GM23338 (cell line): ENCODE data around the gene CELSR1. TPM values are rescaled to one million over a fixed set of nuclear protein-coding genes. Genes with fewer than 3 reads are reported as not detected.
A peak's percentile ranks its signal among the peaks of the same experiment; 100 is the strongest.

Source experiments
- ATAC-seq: fragments of 200-7000 bp; cut with Tn5 transposase; 3 replicates; pipeline ENCODE4 v1.9.1; 2020
- DNase-seq: peaks from one replicate; pipeline ENCODE4 v3.0.0-alpha.2; 2015; ENCODE audit warnings: low spot score
- H2AFZ ChIP-seq: fragments of 200-600 bp; sonication (generic); 2 replicates; pipeline ENCODE4 v1.8.0; 2016; ENCODE audit warnings: antibody characterized with exemption, mild to moderate bottlenecking, moderate library complexity
- H3F3A ChIP-seq: fragments of 200-600 bp; sonication (generic); replicated peaks from 2 replicates; pipeline ENCODE4 v1.8.0; 2017; ENCODE audit warnings: antibody characterized with exemption, mixed run types, low read depth
- H3K27ac ChIP-seq: fragments of 200-600 bp; sonication (generic); 2 replicates; pipeline ENCODE4 v1.6.1; 2016; ENCODE audit warnings: low read depth
- H3K27me3 ChIP-seq: fragments of 200-600 bp; sonication (generic); 2 replicates; pipeline ENCODE4 v1.8.0; 2016; ENCODE audit warnings: mild to moderate bottlenecking, mixed run types, moderate library complexity; ENCODE audit not compliant: insufficient read depth
- H3K36me3 ChIP-seq: fragments of 200-600 bp; sonication (generic); 2 replicates; pipeline ENCODE4 v1.8.0; 2016; ENCODE audit warnings: mild to moderate bottlenecking; ENCODE audit not compliant: insufficient read depth
- H3K4me1 ChIP-seq: fragments of 200-600 bp; sonication (generic); 2 replicates; pipeline ENCODE4 v1.8.0; 2016; ENCODE audit warnings: mild to moderate bottlenecking, moderate library complexity; ENCODE audit not compliant: insufficient read depth
- H3K4me2 ChIP-seq: fragments of 200-600 bp; sonication (generic); 2 replicates; pipeline ENCODE4 v1.7.1; 2017; ENCODE audit warnings: mixed run types
- H3K4me3 ChIP-seq: fragments of 200-600 bp; sonication (generic); 2 replicates; pipeline ENCODE4 v1.6.1; 2016; ENCODE audit warnings: mixed run types
- H3K79me2 ChIP-seq: fragments of 200-600 bp; sonication (generic); replicated peaks from 2 replicates; pipeline ENCODE4 v1.8.0; 2017; ENCODE audit warnings: mild to moderate bottlenecking; ENCODE audit not compliant: insufficient read depth
- H3K9me2 ChIP-seq: fragments of 200-600 bp; sonication (generic); 2 replicates; pipeline ENCODE4 v1.8.0; 2017; ENCODE audit not compliant: insufficient read depth
- H4K20me1 ChIP-seq: fragments of 200-600 bp; sonication (generic); replicated peaks from 2 replicates; pipeline ENCODE4 v1.8.0; 2017; ENCODE audit warnings: mild to moderate bottlenecking; ENCODE audit not compliant: insufficient read depth
- H3K27ac Mint-ChIP-seq: 2 replicates; pipeline ENCODE4 v1.8.0; 2020; ENCODE audit warnings: inconsistent platforms, mild to moderate bottlenecking, moderate library complexity, mixed read lengths
- H3K27me3 Mint-ChIP-seq: 3 replicates; pipeline ENCODE4 v1.8.0; 2022; ENCODE audit warnings: low read depth, mild to moderate bottlenecking, moderate library complexity, mixed read lengths, inconsistent platforms; ENCODE audit not compliant: insufficient read depth, poor library complexity
- H3K36me3 Mint-ChIP-seq: 3 replicates; pipeline ENCODE4 v1.8.0; 2021; ENCODE audit warnings: low read depth, mild to moderate bottlenecking, inconsistent platforms, moderate library complexity, mixed read lengths
- H3K4me1 Mint-ChIP-seq: 3 replicates; pipeline ENCODE4 v1.8.0; 2020; ENCODE audit warnings: mild to moderate bottlenecking, inconsistent platforms, mixed read lengths
- H3K4me3 Mint-ChIP-seq: 3 replicates; pipeline ENCODE4 v1.8.0; 2021; ENCODE audit warnings: moderate library complexity, mild to moderate bottlenecking, inconsistent platforms, mixed read lengths
- H3K9me3 Mint-ChIP-seq: 3 replicates; pipeline ENCODE4 v1.8.0; 2020; ENCODE audit warnings: moderate library complexity, mild to moderate bottlenecking, inconsistent platforms, mixed read lengths
- CREB1 ChIP-seq: fragments of 250-450 bp; sonication (Bioruptor Pico); IDR thresholded peaks from 2 replicates; pipeline ENCODE4 v1.5.0; 2020; ENCODE audit warnings: low read depth, mild to moderate bottlenecking, moderate library complexity
- ETS1 ChIP-seq: IDR thresholded peaks from 2 replicates; pipeline ENCODE4 v1.6.1; 2016; ENCODE audit warnings: antibody characterized with exemption
- EZH2 ChIP-seq: fragments of 200-600 bp; sonication (generic); IDR thresholded peaks from one replicate; pipeline ENCODE4 v1.8.0; 2017; ENCODE audit warnings: antibody characterized with exemption, mild to moderate bottlenecking, low read depth; ENCODE audit not compliant: unreplicated experiment
- EZH2phosphoT487 ChIP-seq: fragments of 200-600 bp; sonication (generic); IDR thresholded peaks from one replicate; pipeline ENCODE4 v1.8.1; 2018; ENCODE audit warnings: antibody characterized with exemption; ENCODE audit not compliant: unreplicated experiment
- JUNB ChIP-seq: IDR thresholded peaks from one replicate; pipeline ENCODE4 v1.6.1; 2016; ENCODE audit warnings: antibody characterized with exemption; ENCODE audit not compliant: unreplicated experiment
- NANOG ChIP-seq: IDR thresholded peaks from 2 replicates; pipeline ENCODE4 v1.6.1; 2016; ENCODE audit warnings: antibody characterized with exemption, borderline replicate concordance
- POLR2AphosphoS5 ChIP-seq: IDR thresholded peaks from 2 replicates; pipeline ENCODE4 v1.6.1; 2016; ENCODE audit warnings: antibody characterized with exemption, low read depth
- STAT1 ChIP-seq: IDR thresholded peaks from one replicate; pipeline ENCODE4 v1.6.1; 2016; ENCODE audit warnings: antibody characterized with exemption; ENCODE audit not compliant: unreplicated experiment
- ZNF114 ChIP-seq: fragments of 250-450 bp; sonication (Bioruptor Pico); IDR thresholded peaks from 2 replicates; pipeline ENCODE4 v1.5.0; 2020; ENCODE audit warnings: mild to moderate bottlenecking, moderate library complexity
- ZNF331 ChIP-seq: fragments of 250-450 bp; sonication (Bioruptor Pico); IDR thresholded peaks from 2 replicates; pipeline ENCODE4 v1.5.0; 2020; ENCODE audit warnings: low read depth, mild to moderate bottlenecking, moderate library complexity
- polyA plus RNA-seq: library from polyadenylated mRNA; unstranded; fragments of >200 nt; fragmentation: Nextera tagmentation; extraction: Ambion mirVana; gene quantifications from 2 replicates; pipeline ENCODE4 v1.2.1, GENCODE V29; 2016
- total RNA-seq: library from RNA; depleted of rRNA; stranded (reverse); fragments of >200 nt; shearing (Covaris generic); gene quantifications from 2 replicates; pipeline ENCODE4 v1.2.3, GENCODE V29; 2014
- TF ChIP-seq, protein P1 (sequence below), 2 experiments: fragments of 200-600 bp in 1 of 2; sonication (generic) in 1 of 2; conservative IDR thresholded peaks; 2 replicates each; pipeline versions ENCODE4 v1.5.1 to v1.6.1; 2016 to 2017; ENCODE audit warnings: antibody characterized with exemption in 2 of 2, low read depth in 2 of 2, mild to moderate bottlenecking in 2 of 2, moderate library complexity in 1 of 2
- TF ChIP-seq, protein P2 (sequence below): fragments of 250-450 bp; sonication (Bioruptor Pico); IDR thresholded peaks from 2 replicates; pipeline ENCODE4 v1.5.0; 2020; ENCODE audit warnings: mild to moderate bottlenecking, moderate library complexity
- TF ChIP-seq, protein P3 (sequence below): IDR thresholded peaks from one replicate; pipeline ENCODE4 v1.6.1; 2018; ENCODE audit warnings: antibody characterized with exemption; ENCODE audit not compliant: unreplicated experiment

Gene CELSR1
- total and polyA plus RNA-seq, 2 experiments from 2014 or later, result 4.8 to 20.4 TPM

- H3K9me2 ChIP-seq, result no peaks in the 10 kb centered on the region
- peak; percentile 12 for ATAC-seq
- 0 out of 2 replicates have a peak, but pooled peaks cover 5% of the 10 kb centered on the region for H3F3A ChIP-seq
- H3K36me3 ChIP-seq, result no peaks in the 10 kb centered on the region
- H2AFZ ChIP-seq, result no peak overlapping the region
- TF ChIP-seq EZH2phosphoT487 (no peak), ZNF331 (CRISPR knock-in tag) (no peak), CREB1 (no peak), ETS1 (no peak), NANOG (no peak), STAT1 (no peak), ZNF114 (CRISPR knock-in tag) (no peak), POLR2AphosphoS5 (no peak), JUNB (no peak), EZH2 (no peak)
- TF ChIP-seq, protein P1, sequence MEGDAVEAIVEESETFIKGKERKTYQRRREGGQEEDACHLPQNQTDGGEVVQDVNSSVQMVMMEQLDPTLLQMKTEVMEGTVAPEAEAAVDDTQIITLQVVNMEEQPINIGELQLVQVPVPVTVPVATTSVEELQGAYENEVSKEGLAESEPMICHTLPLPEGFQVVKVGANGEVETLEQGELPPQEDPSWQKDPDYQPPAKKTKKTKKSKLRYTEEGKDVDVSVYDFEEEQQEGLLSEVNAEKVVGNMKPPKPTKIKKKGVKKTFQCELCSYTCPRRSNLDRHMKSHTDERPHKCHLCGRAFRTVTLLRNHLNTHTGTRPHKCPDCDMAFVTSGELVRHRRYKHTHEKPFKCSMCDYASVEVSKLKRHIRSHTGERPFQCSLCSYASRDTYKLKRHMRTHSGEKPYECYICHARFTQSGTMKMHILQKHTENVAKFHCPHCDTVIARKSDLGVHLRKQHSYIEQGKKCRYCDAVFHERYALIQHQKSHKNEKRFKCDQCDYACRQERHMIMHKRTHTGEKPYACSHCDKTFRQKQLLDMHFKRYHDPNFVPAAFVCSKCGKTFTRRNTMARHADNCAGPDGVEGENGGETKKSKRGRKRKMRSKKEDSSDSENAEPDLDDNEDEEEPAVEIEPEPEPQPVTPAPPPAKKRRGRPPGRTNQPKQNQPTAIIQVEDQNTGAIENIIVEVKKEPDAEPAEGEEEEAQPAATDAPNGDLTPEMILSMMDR (conservative IDR thresholded peaks at IDR 0.05; ENCODE audit: low read depth in 2 of 2), result no peak
- TF ChIP-seq, protein P2, sequence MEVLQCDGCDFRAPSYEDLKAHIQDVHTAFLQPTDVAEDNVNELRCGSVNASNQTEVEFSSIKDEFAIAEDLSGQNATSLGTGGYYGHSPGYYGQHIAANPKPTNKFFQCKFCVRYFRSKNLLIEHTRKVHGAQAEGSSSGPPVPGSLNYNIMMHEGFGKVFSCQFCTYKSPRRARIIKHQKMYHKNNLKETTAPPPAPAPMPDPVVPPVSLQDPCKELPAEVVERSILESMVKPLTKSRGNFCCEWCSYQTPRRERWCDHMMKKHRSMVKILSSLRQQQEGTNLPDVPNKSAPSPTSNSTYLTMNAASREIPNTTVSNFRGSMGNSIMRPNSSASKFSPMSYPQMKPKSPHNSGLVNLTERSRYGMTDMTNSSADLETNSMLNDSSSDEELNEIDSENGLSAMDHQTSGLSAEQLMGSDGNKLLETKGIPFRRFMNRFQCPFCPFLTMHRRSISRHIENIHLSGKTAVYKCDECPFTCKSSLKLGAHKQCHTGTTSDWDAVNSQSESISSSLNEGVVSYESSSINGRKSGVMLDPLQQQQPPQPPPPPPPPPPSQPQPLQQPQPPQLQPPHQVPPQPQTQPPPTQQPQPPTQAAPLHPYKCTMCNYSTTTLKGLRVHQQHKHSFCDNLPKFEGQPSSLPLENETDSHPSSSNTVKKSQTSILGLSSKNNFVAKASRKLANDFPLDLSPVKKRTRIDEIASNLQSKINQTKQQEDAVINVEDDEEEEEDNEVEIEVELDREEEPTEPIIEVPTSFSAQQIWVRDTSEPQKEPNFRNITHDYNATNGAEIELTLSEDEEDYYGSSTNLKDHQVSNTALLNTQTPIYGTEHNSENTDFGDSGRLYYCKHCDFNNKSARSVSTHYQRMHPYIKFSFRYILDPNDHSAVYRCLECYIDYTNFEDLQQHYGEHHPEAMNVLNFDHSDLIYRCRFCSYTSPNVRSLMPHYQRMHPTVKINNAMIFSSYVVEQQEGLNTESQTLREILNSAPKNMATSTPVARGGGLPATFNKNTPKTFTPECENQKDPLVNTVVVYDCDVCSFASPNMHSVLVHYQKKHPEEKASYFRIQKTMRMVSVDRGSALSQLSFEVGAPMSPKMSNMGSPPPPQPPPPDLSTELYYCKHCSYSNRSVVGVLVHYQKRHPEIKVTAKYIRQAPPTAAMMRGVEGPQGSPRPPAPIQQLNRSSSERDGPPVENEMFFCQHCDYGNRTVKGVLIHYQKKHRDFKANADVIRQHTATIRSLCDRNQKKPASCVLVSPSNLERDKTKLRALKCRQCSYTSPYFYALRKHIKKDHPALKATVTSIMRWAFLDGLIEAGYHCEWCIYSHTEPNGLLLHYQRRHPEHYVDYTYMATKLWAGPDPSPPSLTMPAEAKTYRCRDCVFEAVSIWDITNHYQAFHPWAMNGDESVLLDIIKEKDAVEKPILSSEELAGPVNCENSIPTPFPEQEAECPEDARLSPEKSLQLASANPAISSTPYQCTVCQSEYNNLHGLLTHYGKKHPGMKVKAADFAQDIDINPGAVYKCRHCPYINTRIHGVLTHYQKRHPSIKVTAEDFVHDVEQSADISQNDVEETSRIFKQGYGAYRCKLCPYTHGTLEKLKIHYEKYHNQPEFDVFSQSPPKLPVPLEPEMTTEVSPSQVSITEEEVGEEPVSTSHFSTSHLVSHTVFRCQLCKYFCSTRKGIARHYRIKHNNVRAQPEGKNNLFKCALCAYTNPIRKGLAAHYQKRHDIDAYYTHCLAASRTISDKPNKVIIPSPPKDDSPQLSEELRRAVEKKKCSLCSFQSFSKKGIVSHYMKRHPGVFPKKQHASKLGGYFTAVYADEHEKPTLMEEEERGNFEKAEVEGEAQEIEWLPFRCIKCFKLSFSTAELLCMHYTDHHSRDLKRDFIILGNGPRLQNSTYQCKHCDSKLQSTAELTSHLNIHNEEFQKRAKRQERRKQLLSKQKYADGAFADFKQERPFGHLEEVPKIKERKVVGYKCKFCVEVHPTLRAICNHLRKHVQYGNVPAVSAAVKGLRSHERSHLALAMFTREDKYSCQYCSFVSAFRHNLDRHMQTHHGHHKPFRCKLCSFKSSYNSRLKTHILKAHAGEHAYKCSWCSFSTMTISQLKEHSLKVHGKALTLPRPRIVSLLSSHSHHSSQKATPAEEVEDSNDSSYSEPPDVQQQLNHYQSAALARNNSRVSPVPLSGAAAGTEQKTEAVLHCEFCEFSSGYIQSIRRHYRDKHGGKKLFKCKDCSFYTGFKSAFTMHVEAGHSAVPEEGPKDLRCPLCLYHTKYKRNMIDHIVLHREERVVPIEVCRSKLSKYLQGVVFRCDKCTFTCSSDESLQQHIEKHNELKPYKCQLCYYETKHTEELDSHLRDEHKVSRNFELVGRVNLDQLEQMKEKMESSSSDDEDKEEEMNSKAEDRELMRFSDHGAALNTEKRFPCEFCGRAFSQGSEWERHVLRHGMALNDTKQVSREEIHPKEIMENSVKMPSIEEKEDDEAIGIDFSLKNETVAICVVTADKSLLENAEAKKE (CRISPR knock-in tag), result no peak
- TF ChIP-seq, protein P3, sequence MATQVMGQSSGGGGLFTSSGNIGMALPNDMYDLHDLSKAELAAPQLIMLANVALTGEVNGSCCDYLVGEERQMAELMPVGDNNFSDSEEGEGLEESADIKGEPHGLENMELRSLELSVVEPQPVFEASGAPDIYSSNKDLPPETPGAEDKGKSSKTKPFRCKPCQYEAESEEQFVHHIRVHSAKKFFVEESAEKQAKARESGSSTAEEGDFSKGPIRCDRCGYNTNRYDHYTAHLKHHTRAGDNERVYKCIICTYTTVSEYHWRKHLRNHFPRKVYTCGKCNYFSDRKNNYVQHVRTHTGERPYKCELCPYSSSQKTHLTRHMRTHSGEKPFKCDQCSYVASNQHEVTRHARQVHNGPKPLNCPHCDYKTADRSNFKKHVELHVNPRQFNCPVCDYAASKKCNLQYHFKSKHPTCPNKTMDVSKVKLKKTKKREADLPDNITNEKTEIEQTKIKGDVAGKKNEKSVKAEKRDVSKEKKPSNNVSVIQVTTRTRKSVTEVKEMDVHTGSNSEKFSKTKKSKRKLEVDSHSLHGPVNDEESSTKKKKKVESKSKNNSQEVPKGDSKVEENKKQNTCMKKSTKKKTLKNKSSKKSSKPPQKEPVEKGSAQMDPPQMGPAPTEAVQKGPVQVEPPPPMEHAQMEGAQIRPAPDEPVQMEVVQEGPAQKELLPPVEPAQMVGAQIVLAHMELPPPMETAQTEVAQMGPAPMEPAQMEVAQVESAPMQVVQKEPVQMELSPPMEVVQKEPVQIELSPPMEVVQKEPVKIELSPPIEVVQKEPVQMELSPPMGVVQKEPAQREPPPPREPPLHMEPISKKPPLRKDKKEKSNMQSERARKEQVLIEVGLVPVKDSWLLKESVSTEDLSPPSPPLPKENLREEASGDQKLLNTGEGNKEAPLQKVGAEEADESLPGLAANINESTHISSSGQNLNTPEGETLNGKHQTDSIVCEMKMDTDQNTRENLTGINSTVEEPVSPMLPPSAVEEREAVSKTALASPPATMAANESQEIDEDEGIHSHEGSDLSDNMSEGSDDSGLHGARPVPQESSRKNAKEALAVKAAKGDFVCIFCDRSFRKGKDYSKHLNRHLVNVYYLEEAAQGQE, result no peak
- peaks cover 8% of the 10 kb centered on the region for H3K27me3 Mint-ChIP-seq
- H3K27me3 ChIP-seq, result no peaks in the 10 kb centered on the region
- no peaks in the 10 kb centered on the region for H4K20me1 ChIP-seq
- no peak overlapping the region for H3K4me3 ChIP-seq
- H3K4me1 Mint-ChIP-seq, result peaks cover 36% of the 10 kb centered on the region
- H3K36me3 Mint-ChIP-seq, result peaks cover 24% of the 10 kb centered on the region
- H3K27ac ChIP-seq, result 0 out of 2 replicates have a peak overlapping the region, but pooled peaks have one; percentile 55
- H3K4me2 ChIP-seq, result peak overlapping the region; percentile 33; the same call in 1 of the 2 replicates
- H3K27ac Mint-ChIP-seq, result no peak overlapping the region
- H3K4me3 Mint-ChIP-seq, result peak overlapping the region; percentile 42; the same call in 2 of the 3 replicates
- H3K9me3 Mint-ChIP-seq, result no peaks in the 10 kb centered on the region; the same call in 2 of the 3 replicates
- H3K4me1 ChIP-seq, result peaks cover 21% of the 10 kb centered on the region
- DNase-seq, result no peak
- H3K79me2 ChIP-seq, result no peaks in the 10 kb centered on the region
Observed at GRCh38 chr22:46378426-46379065, 158.9 kb downstream of the CELSR1 start.
